Endodermal cell (in vitro differentiated cells): ENCODE data around the gene PDZRN4. TPM values are rescaled to one million over a fixed set of nuclear protein-coding genes. Genes with fewer than 3 reads are reported as not detected.

Source experiments
- DNase-seq: peaks from one replicate; pipeline ENCODE4 v3.0.0-alpha.2; 2017
- H3K27ac ChIP-seq: 2 replicates; pipeline ENCODE4 v1.5.1; 2013; ENCODE audit warnings: mild to moderate bottlenecking, low read depth, low read length, moderate library complexity
- H3K27me3 ChIP-seq: 2 replicates; pipeline ENCODE4 v1.6.1; 2013; ENCODE audit warnings: mild to moderate bottlenecking, low read length, moderate library complexity; ENCODE audit not compliant: insufficient read depth, control insufficient read depth, poor library complexity, severe bottlenecking
- H3K36me3 ChIP-seq: 2 replicates; pipeline ENCODE4 v1.7.0; 2013; ENCODE audit warnings: mild to moderate bottlenecking, low read length, moderate library complexity; ENCODE audit not compliant: control insufficient read depth, insufficient read depth
- H3K4me1 ChIP-seq: one replicate; pipeline ENCODE4 v1.7.0; 2013; ENCODE audit warnings: low read length; ENCODE audit not compliant: control insufficient read depth, insufficient read depth
- H3K4me3 ChIP-seq: 2 replicates; pipeline ENCODE4 v1.5.1; 2013; ENCODE audit warnings: mild to moderate bottlenecking, low read length, moderate library complexity
- H3K9ac ChIP-seq: 2 replicates; pipeline ENCODE4 v1.6.1; 2013; ENCODE audit warnings: mild to moderate bottlenecking, low read length, moderate library complexity; ENCODE audit not compliant: poor library complexity, severe bottlenecking; ENCODE audit errors: extremely low read depth
- H3K9me3 ChIP-seq: 2 replicates; pipeline ENCODE4 v1.6.1; 2013; ENCODE audit warnings: mild to moderate bottlenecking, low read length, moderate library complexity; ENCODE audit not compliant: control insufficient read depth
- H3K27ac Mint-ChIP-seq: 2 replicates; pipeline ENCODE4 v1.8.0; 2020; ENCODE audit warnings: mixed read lengths
- H3K27me3 Mint-ChIP-seq: 2 replicates; pipeline ENCODE4 v1.8.0; 2021; ENCODE audit warnings: mild to moderate bottlenecking, mixed read lengths; ENCODE audit not compliant: insufficient read depth
- H3K36me3 Mint-ChIP-seq: 2 replicates; pipeline ENCODE4 v1.8.0; 2020; ENCODE audit warnings: low read depth, mixed read lengths
- H3K4me1 Mint-ChIP-seq: 2 replicates; pipeline ENCODE4 v1.8.0; 2020; ENCODE audit warnings: mixed read lengths
- H3K4me3 Mint-ChIP-seq: 2 replicates; pipeline ENCODE4 v1.8.0; 2020; ENCODE audit warnings: mild to moderate bottlenecking, moderate library complexity, mixed read lengths
- H3K9me3 Mint-ChIP-seq: 2 replicates; pipeline ENCODE4 v1.8.0; 2020; ENCODE audit warnings: mild to moderate bottlenecking, mixed read lengths
- WGBS, 2 experiments: methylation state at CpG; one replicate each; pipeline versions ENCODE4 v1.1.5 to v1.1.7; 2013; ENCODE audit warnings: missing lambda C conversion rate in 2 of 2, mixed read lengths in 1 of 2; ENCODE audit not compliant: insufficient coverage in 1 of 2, insufficient read length in 1 of 2; 5-methylcytosine and 5-hydroxymethylcytosine counted together
- total RNA-seq, 2 donors: library from RNA; stranded (reverse); fragmentation: NEBNext Ultra II Directional in 1 of 2; extraction: Animal tissue kit (Norgen Biotek cat#: 25700) in 1 of 2; gene quantifications; 2 replicates in 1 of 2; 3 replicates in 1 of 2; pipeline ENCODE4 v1.2.1, GENCODE V29; 2021
- TF ChIP-seq, protein P1 (sequence below): fragments of 200-600 bp; sonication (generic); conservative IDR thresholded peaks from 2 replicates; pipeline ENCODE4 v1.5.0; 2021; ENCODE audit warnings: antibody characterized with exemption, mild to moderate bottlenecking

Gene PDZRN4
- total RNA-seq, 2 donors from 2014 or later, result 1.6 to 1.9 TPM

DNA sequence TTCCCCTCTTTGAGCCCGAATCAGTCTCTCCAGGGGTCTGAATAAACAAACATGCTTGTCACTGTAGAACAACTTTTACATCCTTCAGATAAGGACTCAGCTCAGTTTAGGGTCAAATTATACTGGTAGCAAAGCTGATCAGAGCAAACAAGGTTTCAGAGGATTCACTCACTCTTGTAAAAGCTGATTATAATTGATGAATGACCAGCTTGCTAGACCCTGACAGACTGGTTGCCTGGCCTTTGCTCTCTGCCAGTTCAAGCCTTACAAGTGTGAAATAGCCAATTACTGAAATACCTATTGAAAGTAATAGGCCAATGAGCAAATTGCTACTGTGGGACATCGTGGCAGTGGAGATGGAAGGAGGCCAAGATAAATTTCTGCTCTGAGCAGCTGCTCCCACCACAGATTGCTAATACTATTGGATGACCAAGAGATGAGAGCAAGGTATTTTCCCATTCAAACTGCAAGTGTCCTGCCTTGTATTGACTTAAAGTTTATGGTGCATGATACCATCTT lies 177.6 kb downstream of the PDZRN4 start:
- Histone ChIP-seq H3K9ac (no peak overlapping the region), H3K4me1 (peaks cover 9% of the 10 kb centered on the region), H3K27me3 (no peaks in the 10 kb centered on the region), H3K9me3 (peaks cover 6% of the 10 kb centered on the region), H3K4me3 (no peak overlapping the region), H3K36me3 (no peaks in the 10 kb centered on the region), H3K27ac (no peak overlapping the region)
- Mint-ChIP-seq H3K4me1 (peaks cover 21% of the 10 kb centered on the region), H3K4me3 (no peak overlapping the region), H3K9me3 (no peaks in the 10 kb centered on the region), H3K36me3 (no peaks in the 10 kb centered on the region), H3K27me3 (peaks cover 1% of the 10 kb centered on the region), H3K27ac (no peak overlapping the region)
- TF ChIP-seq, protein P1, sequence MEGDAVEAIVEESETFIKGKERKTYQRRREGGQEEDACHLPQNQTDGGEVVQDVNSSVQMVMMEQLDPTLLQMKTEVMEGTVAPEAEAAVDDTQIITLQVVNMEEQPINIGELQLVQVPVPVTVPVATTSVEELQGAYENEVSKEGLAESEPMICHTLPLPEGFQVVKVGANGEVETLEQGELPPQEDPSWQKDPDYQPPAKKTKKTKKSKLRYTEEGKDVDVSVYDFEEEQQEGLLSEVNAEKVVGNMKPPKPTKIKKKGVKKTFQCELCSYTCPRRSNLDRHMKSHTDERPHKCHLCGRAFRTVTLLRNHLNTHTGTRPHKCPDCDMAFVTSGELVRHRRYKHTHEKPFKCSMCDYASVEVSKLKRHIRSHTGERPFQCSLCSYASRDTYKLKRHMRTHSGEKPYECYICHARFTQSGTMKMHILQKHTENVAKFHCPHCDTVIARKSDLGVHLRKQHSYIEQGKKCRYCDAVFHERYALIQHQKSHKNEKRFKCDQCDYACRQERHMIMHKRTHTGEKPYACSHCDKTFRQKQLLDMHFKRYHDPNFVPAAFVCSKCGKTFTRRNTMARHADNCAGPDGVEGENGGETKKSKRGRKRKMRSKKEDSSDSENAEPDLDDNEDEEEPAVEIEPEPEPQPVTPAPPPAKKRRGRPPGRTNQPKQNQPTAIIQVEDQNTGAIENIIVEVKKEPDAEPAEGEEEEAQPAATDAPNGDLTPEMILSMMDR, result no peak
- peak; percentile 66 for DNase-seq
- 11 to 31% methylated on average over 1 to 2 of the region's 2 CpGs for WGBS, 2 experiments

DNA sequence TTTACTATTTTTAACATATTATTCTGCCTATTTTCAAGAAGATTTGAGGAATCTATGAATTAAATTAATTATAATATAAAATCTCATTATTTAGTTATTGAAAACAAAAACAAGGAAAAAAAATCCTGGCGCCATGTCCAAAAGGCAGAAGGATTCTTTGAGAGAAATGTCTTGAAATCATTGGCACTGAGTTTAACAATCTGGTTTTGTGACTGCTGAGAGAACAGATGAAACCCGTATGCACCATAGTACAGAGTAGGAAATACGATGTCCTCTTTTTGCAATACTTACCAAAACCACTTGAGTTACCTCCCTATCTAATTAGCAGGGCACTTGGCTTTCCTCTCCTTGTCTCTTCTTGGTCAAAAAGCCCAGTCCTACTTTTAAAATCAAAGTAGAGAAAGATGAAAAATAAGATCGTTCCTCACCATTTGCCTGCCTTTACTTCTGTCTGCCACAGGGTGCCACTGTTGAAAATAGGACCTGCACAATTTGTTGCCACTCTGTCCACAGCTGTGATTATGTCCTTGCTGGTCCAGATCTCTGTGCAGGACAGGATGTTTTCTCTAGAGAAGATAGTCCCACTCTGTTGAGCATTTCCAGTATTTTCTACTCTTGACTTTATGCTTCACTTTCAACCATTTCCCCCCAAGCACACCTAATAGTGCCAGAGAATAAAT lies 179.7 kb downstream of the PDZRN4 start:
- Histone ChIP-seq H3K4me3 (no peak overlapping the region), H3K4me1 (peaks cover 9% of the 10 kb centered on the region), H3K9ac (no peak overlapping the region), H3K9me3 (peaks cover 12% of the 10 kb centered on the region), H3K36me3 (no peaks in the 10 kb centered on the region), H3K27ac (no peak overlapping the region), H3K27me3 (no peaks in the 10 kb centered on the region)
- Mint-ChIP-seq H3K4me3 (no peak overlapping the region), H3K4me1 (peaks cover 25% of the 10 kb centered on the region), H3K27ac (no peak overlapping the region), H3K27me3 (no peaks in the 10 kb centered on the region), H3K9me3 (peaks cover 11% of the 10 kb centered on the region), H3K36me3 (peaks cover 6% of the 10 kb centered on the region)
- 91 to 92% methylated on average over 4 of the region's 4 CpGs for WGBS, 2 experiments
- peak; percentile 52 for DNase-seq
- TF ChIP-seq, protein P1, result peak; percentile 72

DNA sequence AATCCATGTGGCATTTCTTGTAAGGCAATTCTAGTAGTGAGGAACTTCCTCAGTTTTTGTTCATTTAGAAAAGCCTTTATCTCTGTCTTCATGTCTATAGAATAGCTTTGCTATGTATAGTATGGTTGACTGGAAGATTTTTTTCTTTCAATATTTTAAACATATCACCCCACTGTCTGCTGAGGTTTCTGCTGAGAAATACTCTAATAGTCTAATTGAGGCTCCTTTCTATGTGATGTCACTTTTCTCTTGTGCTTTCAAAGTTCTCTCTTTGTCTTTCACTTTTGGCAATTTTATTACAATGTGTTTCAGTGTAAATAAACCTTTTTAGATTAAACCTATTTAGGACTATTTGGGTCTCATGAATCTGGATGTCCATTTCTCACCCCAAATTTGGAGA lies 192.8 kb downstream of the PDZRN4 start:
- peak overlapping the region; percentile 26 for H3K4me3 ChIP-seq
- H3K27me3 ChIP-seq, result no peaks in the 10 kb centered on the region
- H3K36me3 ChIP-seq, result no peaks in the 10 kb centered on the region
- Mint-ChIP-seq H3K4me1 (no peaks in the 10 kb centered on the region), H3K9me3 (peaks cover 27% of the 10 kb centered on the region), H3K27me3 (no peaks in the 10 kb centered on the region), H3K4me3 (no peak overlapping the region), H3K36me3 (no peaks in the 10 kb centered on the region), H3K27ac (no peak overlapping the region)
- H3K9me3 ChIP-seq, result peaks cover 37% of the 10 kb centered on the region
- no peak overlapping the region for H3K9ac ChIP-seq
- TF ChIP-seq, protein P1, result no peak
- H3K4me1 ChIP-seq, result no peaks in the 10 kb centered on the region
- H3K27ac ChIP-seq, result no peak overlapping the region
- DNase-seq, result no peak
